ENCODE data around the gene C1orf232. TPM values are rescaled to one million over a fixed set of nuclear protein-coding genes. Genes with fewer than 3 reads are reported as not detected.

C1orf232 gene
- total and polyA plus RNA-seq, 9 donors = not detected

DNA sequence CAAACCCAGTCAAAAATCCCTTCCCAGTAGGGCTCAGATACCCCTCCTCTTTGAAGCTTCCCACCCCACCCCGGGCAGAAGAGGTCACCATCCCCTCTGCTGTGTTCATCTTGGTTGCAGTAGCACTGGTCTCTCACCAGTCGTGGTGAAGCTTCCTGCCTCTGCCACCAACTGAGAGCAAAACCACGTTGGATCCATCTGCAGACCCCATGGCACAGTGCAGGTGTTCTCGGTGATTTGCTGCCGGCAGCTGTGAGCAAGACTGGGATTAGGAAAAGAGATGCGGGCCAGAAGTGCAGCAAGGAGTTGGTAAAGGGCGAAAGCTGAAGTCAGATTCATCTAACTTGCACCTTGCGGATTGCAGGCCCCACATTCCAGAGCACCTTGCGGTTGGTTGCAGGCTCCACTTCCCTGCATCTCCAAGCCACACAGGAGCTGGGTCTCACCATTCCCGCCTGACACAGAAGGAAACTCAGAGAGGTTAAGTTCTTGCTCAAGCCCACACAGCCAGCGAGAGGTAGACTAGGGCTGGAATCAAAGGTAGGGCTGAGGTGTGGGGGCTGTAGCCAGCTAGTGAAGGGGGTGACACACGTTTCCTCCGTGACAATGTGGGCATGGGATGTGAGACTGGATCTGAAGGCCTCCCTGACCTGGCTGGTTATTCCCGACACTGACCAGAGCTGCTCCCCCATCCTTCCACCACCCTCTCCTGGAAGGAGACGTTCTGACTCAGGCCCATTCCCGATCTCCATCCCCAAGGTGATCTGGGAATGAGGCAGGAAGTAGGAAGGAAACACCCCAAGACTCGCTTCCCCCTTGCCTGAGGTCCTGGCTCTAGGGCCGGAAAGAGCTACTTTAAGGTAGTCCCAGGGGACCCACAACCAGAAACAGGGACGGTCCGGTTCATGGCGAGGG is 13.1 kb downstream of the C1orf232 start:
- no peak for DNase-seq
- WGBS, 3 donors = 46 to 62% (median 49%) methylated on average over 21 of the region's 21 CpGs
- Histone ChIP-seq H3K36me3 (no peaks in the 10 kb centered on the region), H3K4me3 (no peak overlapping the region), H3K27ac (no peak overlapping the region), H3K9me3 (no peaks in the 10 kb centered on the region), H3K27me3 (no peaks in the 10 kb centered on the region), H3K4me1 (ENCODE audit: insufficient read depth) (no peaks in the 10 kb centered on the region)
- TF ChIP-seq CTCF (IDR thresholded peaks at IDR 0.05) (no peak), EP300 (IDR thresholded peaks at IDR 0.05) (no peak), POLR2A (IDR thresholded peaks at IDR 0.05) (no peak)
- intact Hi-C loops (cut with DNase I) = loop anchor here in 2 of 4 donors (5.0 to 10.0 kb wide), 2 partner anchors 53 to 121 kb away; no protein-coding TSS in a partner anchor

DNA sequence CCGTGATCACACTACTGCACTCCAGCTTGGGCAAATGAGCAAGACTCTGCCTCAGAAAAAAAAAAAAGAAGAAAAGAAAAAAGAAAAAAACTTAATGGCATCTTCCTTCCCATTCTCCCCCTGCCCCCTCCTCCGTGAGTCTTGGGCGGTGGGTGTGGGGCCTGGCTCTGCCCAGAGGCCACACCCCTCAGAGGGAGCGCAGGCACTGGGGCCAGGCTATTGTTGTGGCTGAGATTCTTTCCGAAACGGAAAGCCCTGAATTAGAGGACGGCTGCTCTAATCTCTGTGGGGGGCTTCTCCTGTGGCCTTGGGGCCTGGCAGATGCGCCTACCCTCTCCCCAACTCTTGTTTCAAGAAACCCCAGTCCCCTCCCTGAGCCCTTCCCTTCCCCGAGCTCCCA is 14.0 kb downstream of the C1orf232 start:
- no peak overlapping the region for H3K4me3 ChIP-seq
- H3K4me1 ChIP-seq (ENCODE audit: insufficient read depth) = no peaks in the 10 kb centered on the region
- no peaks in the 10 kb centered on the region for H3K27me3 ChIP-seq
- 24 to 36% (median 33%) methylated on average over 9 of the region's 9 CpGs for WGBS, 3 donors
- TF ChIP-seq EP300 (IDR thresholded peaks at IDR 0.05) = no peak
- TF ChIP-seq POLR2A (IDR thresholded peaks at IDR 0.05) = no peak
- no peak for TF ChIP-seq CTCF (IDR thresholded peaks at IDR 0.05)
- no peak overlapping the region for H3K27ac ChIP-seq
- no peaks in the 10 kb centered on the region for H3K9me3 ChIP-seq
- DNase-seq = no peak
- H3K36me3 ChIP-seq = no peaks in the 10 kb centered on the region
- intact Hi-C loops (cut with DNase I) = loop anchor here in 2 of 4 donors (5.0 to 10.0 kb wide), 2 partner anchors 52 to 120 kb away; no protein-coding TSS in a partner anchor

GRCh38 chr1:26153966-26154532 is 14.7 kb downstream of the C1orf232 start:
- no peaks in the 10 kb centered on the region for H3K4me1 ChIP-seq (ENCODE audit: insufficient read depth)
- H3K27me3 ChIP-seq = no peaks in the 10 kb centered on the region
- no peak overlapping the region for H3K4me3 ChIP-seq
- no peaks in the 10 kb centered on the region for H3K36me3 ChIP-seq
- 43 to 52% (median 45%) methylated on average over 5 of the region's 5 CpGs for WGBS, 3 donors
- no peak for DNase-seq
- no peaks in the 10 kb centered on the region for H3K9me3 ChIP-seq
- TF ChIP-seq POLR2A (IDR thresholded peaks at IDR 0.05) (no peak), EP300 (IDR thresholded peaks at IDR 0.05) (no peak), CTCF (IDR thresholded peaks at IDR 0.05) (no peak)
- intact Hi-C loops (cut with DNase I) = loop anchor here in 1 of 4 donors (10.0 kb wide), 1 partner anchor 119 kb away; no protein-coding TSS in a partner anchor
- H3K27ac ChIP-seq = no peak overlapping the region

GRCh38 chr1:26148887-26149286 is 19.9 kb downstream of the C1orf232 start:
- Histone ChIP-seq H3K4me3 (no peak overlapping the region), H3K9me3 (no peaks in the 10 kb centered on the region), H3K4me1 (ENCODE audit: insufficient read depth) (no peaks in the 10 kb centered on the region), H3K36me3 (no peaks in the 10 kb centered on the region), H3K27me3 (no peaks in the 10 kb centered on the region), H3K27ac (no peak overlapping the region)
- intact Hi-C loops (cut with DNase I) = loop anchor here (5.0 to 10.0 kb wide), 2 partner anchors 47 to 114 kb away; no protein-coding TSS in a partner anchor
- DNase-seq = no peak
- no peak for TF ChIP-seq POLR2A (IDR thresholded peaks at IDR 0.05)

Data from ovary (tissue), 9 donors.